Large intestine (tissue), 3 donors: ENCODE measurements around the gene MAGEC3. TPM values are rescaled to one million over a fixed set of nuclear protein-coding genes. Genes with fewer than 3 reads are reported as not detected.

Experiments
- DNase-seq, 2 donors: peaks; one replicate each; pipeline versions ENCODE4 v3.0.0 to v3.0.0-alpha.2; 2013
- H3K27ac ChIP-seq: one replicate; pipeline ENCODE4 v1.5.1; 2013; ENCODE audit warnings: low read length
- H3K27me3 ChIP-seq: 2 replicates; pipeline ENCODE4 v1.6.1; 2013; ENCODE audit warnings: low read length; ENCODE audit not compliant: control insufficient read depth, insufficient read depth
- H3K36me3 ChIP-seq: 2 replicates; pipeline ENCODE4 v1.6.1; 2013; ENCODE audit warnings: low read length; ENCODE audit not compliant: control insufficient read depth, insufficient read depth
- H3K4me1 ChIP-seq: one replicate; pipeline ENCODE4 v1.6.1; 2013; ENCODE audit warnings: low read length; ENCODE audit not compliant: control insufficient read depth, insufficient read depth
- H3K4me3 ChIP-seq: one replicate; pipeline ENCODE4 v1.5.1; 2013; ENCODE audit warnings: low read length
- H3K9me3 ChIP-seq: one replicate; pipeline ENCODE4 v1.6.1; 2013; ENCODE audit warnings: mild to moderate bottlenecking, low read depth, low read length, moderate library complexity; ENCODE audit not compliant: control insufficient read depth
- WGBS: methylation state at CpG from one replicate; pipeline ENCODE4 v1.1.5; 2013; ENCODE audit warnings: low lambda C conversion rate; ENCODE audit not compliant: insufficient coverage; 5-methylcytosine and 5-hydroxymethylcytosine counted together
- polyA plus RNA-seq: library from polyadenylated mRNA; unstranded; fragments of 120-200 nt; gene quantifications from one replicate; pipeline ENCODE4 v1.2.1, GENCODE V29; 2013

The MAGEC3 gene
- polyA plus RNA-seq, 1 donor, result 0.12 TPM

- Histone ChIP-seq H3K4me3 (no peak overlapping the region), H3K9me3 (no peaks in the 10 kb centered on the region), H3K4me1 (no peaks in the 10 kb centered on the region), H3K27ac (no peak overlapping the region), H3K27me3 (no peaks in the 10 kb centered on the region), H3K36me3 (no peaks in the 10 kb centered on the region)
- no peak for DNase-seq
- 83% methylated on average over 1 of the region's 2 CpGs for WGBS
Observed at GRCh38 chrX:141897690-141898089, 59.6 kb downstream of the MAGEC3 start.

DNA sequence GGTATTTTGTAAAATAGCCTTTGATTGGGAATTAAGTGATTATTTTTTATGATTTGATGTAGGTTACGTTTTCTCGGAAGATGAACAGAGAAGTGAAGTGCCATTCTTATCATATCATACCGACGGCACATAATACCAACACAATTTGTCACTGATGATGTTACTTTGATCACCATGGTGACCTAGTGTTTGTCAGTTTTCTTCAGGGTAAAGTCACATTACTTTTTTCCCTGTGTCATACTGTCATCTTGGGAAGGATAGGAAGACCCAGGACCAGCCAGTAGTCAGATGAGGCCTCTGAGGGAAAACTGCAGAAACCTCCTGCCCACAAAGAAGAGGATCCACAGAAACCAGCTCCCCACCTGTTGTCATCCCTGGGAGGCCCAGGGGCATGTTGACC, 64.2 kb downstream of the MAGEC3 start:
- no peaks in the 10 kb centered on the region for H3K4me1 ChIP-seq
- H3K27me3 ChIP-seq, result no peaks in the 10 kb centered on the region
- WGBS, result no CpG with 5 or more reads among the region's 4 CpGs
- H3K9me3 ChIP-seq, result no peaks in the 10 kb centered on the region
- H3K36me3 ChIP-seq, result no peaks in the 10 kb centered on the region
- DNase-seq, result no peak
- H3K27ac ChIP-seq, result no peak overlapping the region
- no peak overlapping the region for H3K4me3 ChIP-seq

GRCh38 chrX:141903400-141904155, 65.5 kb downstream of the MAGEC3 start, which contains the start of gene MAGEC1:
TSS of gene MAGEC1 (plus strand) at chrX:141903894. CDS start at chrX:141905073, 1,179 bp downstream.
- no peak for DNase-seq
- Histone ChIP-seq H3K9me3 (no peaks in the 10 kb centered on the region), H3K27ac (no peak within 1 kb of the TSS), H3K4me1 (no peaks in the 10 kb centered on the region), H3K27me3 (no peaks in the 10 kb centered on the region), H3K4me3 (no peak within 1 kb of the TSS), H3K36me3 (no peaks in the 10 kb centered on the region)
- no CpG with 5 or more reads among the region's 25 CpGs for WGBS

DNA sequence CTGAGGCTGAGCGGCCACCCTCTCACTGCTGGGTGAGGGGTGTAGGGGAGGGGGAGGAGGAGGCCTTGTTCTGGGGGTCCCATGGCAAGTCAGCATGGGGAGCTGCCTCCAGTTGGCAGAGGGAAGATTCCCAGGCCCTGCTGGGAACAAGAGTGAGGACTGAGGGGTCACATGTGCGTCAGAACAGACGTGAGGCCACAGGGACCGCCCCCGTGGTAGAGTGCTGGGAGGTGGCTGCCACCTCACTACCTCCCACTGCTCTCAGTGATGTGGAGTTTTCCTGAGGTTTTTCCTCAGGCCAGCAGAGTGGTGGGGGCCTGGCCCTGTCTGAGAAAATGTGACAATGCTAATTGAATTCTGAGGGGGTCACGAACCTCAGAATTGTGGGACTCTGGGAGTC, 66.1 kb downstream of the MAGEC3 start:
- Histone ChIP-seq H3K36me3 (no peaks in the 10 kb centered on the region), H3K4me3 (no peak overlapping the region), H3K27ac (no peak overlapping the region), H3K27me3 (no peaks in the 10 kb centered on the region), H3K9me3 (no peaks in the 10 kb centered on the region), H3K4me1 (no peaks in the 10 kb centered on the region)
- no CpG with 5 or more reads among the region's 6 CpGs for WGBS
- no peak for DNase-seq

- Histone ChIP-seq H3K4me1 (no peaks in the 10 kb centered on the region), H3K36me3 (no peaks in the 10 kb centered on the region), H3K4me3 (no peak overlapping the region), H3K27me3 (no peaks in the 10 kb centered on the region), H3K9me3 (no peaks in the 10 kb centered on the region), H3K27ac (no peak overlapping the region)
- no peak for DNase-seq
- WGBS, result no CpG with 5 or more reads among the region's 3 CpGs
Observed at GRCh38 chrX:141917801-141918200, 79.7 kb downstream of the MAGEC3 start.

DNA sequence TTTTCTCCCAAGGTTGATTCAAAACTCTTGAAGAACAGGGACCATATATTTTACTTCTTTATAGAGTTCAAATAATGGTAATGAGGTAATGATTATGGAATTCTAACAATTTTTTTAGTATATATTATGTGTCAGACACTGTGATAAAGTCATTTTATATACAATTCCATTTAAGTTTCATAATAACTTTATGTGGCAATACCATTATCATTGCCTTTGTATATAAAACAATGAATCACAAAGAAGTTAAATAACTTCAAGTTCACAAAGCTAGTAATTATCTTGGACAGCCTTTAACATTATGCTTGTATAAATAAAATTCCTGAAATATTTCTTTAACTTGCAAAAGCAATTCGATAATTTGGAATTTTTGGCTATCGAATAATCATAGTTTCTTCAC, 86.2 kb downstream of the MAGEC3 start:
- no peak overlapping the region for H3K27ac ChIP-seq

GRCh38 chrX:141928432-141928831, 90.3 kb downstream of the MAGEC3 start:
- Histone ChIP-seq H3K4me3 (no peak overlapping the region), H3K36me3 (no peaks in the 10 kb centered on the region), H3K27ac (no peak overlapping the region), H3K27me3 (no peaks in the 10 kb centered on the region), H3K9me3 (no peaks in the 10 kb centered on the region), H3K4me1 (no peaks in the 10 kb centered on the region)
- DNase-seq, result no peak
- WGBS, result 100% methylated on average over 1 of the region's 3 CpGs

More for the DNA sequence above, 86.2 kb downstream of the MAGEC3 start:
- H3K36me3 ChIP-seq, result no peaks in the 10 kb centered on the region
- H3K9me3 ChIP-seq, result no peaks in the 10 kb centered on the region
- H3K4me3 ChIP-seq, result no peak overlapping the region
- DNase-seq, result no peak
- no peaks in the 10 kb centered on the region for H3K4me1 ChIP-seq
- WGBS, result no CpG with 5 or more reads among the region's 2 CpGs
- H3K27me3 ChIP-seq, result no peaks in the 10 kb centered on the region

DNA sequence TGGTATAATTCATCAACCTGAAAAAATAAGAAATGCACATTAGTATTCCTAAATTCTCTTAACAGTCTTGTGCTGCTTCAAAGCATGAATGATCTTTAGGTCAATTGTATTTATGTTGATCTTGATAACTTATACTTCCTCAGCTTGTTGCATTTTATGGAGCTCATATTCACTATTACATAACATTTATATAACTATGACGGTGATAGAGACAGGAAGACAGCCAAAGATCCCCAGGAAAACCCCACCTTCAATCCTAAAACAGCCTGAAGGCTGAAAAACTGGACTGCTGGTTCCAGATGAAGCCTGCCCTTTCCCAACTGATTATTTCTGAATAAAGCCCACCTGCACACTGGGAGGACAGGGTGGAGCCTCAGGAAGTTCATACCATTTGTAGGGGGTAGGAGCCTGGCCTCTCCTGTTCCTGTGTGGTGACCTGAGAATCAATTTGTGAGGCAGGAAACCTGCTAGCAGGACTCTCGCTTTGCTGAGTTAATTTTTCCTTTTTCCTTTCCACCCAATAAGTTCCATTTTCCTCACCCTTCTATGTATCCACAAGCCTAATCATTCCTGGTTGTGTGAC, 96.0 kb downstream of the MAGEC3 start:
- no peak overlapping the region for H3K4me3 ChIP-seq
- no peaks in the 10 kb centered on the region for H3K9me3 ChIP-seq
- DNase-seq, result no peak
- H3K4me1 ChIP-seq, result no peaks in the 10 kb centered on the region
- no peaks in the 10 kb centered on the region for H3K27me3 ChIP-seq
- H3K36me3 ChIP-seq, result no peaks in the 10 kb centered on the region
- no peak overlapping the region for H3K27ac ChIP-seq
- WGBS, result no CpG with 5 or more reads among the region's 2 CpGs

GRCh38 chrX:141935645-141936044, 97.5 kb downstream of the MAGEC3 start:
- no CpG with 5 or more reads among the region's 2 CpGs for WGBS
- Histone ChIP-seq H3K27ac (no peak overlapping the region), H3K9me3 (no peaks in the 10 kb centered on the region), H3K4me3 (no peak overlapping the region), H3K27me3 (no peaks in the 10 kb centered on the region), H3K4me1 (no peaks in the 10 kb centered on the region), H3K36me3 (no peaks in the 10 kb centered on the region)
- DNase-seq, result no peak

DNA sequence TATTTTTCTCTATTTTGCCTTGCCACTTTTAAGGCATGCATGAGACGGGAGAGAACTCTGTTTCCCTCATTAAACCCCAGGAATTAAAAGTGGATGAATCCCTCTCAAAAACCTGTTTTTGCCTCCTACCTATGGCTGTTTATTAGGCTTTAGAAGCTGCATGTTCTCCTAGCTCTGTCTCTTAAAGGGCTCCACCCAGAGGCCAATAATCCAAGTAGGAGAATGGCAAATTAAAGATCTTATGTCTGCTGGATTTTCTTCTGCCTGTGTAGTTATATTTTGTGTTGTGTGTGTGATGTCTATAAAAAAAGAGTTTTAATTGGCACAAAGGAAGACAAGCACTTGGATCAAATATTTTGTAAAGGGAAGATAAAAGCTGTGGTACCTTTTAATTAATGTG, 98.0 kb downstream of the MAGEC3 start:
- no peak for DNase-seq

DNA sequence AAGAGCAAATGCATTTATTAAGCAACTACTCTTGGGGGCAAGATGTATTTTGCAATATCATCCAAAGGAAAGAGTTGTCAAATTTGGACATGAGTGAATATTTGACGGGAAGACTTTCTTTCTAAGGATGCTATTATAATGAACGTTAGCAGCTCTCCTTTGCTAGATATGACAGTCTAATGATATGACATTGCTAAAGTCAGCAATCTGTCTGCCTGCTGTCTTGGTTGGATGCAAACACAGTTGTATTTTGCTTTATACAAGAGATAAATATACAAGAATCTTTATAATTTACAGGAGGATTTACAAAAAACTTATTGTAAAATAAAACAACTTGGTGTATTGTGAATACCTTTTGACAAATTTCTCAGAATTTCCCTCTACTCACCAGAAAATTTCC, 103.1 kb downstream of the MAGEC3 start:
- Histone ChIP-seq H3K27ac (no peak overlapping the region), H3K27me3 (no peaks in the 10 kb centered on the region), H3K36me3 (no peaks in the 10 kb centered on the region), H3K4me1 (no peaks in the 10 kb centered on the region), H3K9me3 (no peaks in the 10 kb centered on the region), H3K4me3 (no peak overlapping the region)
- no peak for DNase-seq
- no CpG with 5 or more reads among the region's 2 CpGs for WGBS

More for the DNA sequence above, 98.0 kb downstream of the MAGEC3 start:
- WGBS, result no CpG with 5 or more reads among the region's 1 CpG
- H3K27me3 ChIP-seq, result no peaks in the 10 kb centered on the region
- H3K4me3 ChIP-seq, result no peak overlapping the region
- H3K27ac ChIP-seq, result no peak overlapping the region
- no peaks in the 10 kb centered on the region for H3K9me3 ChIP-seq
- H3K36me3 ChIP-seq, result no peaks in the 10 kb centered on the region
- no peaks in the 10 kb centered on the region for H3K4me1 ChIP-seq
